Measurements from ENCODE around the gene CCL23.
"Not testable (repeated sequence)": the region's sequence is repeated elsewhere in the genome, so short reads cannot be mapped to it uniquely, and the experiment has no call there.

The CCL23 gene

GRCh38 chr17:36024106-36024869 is 6.5 kb upstream of the CCL23 start:
- Mint-ChIP-seq H3K9me3 (no peaks in the 10 kb centered on the region), H3K4me1 (ENCODE audit: low read depth) (no peaks in the 10 kb centered on the region), H3K27me3 (ENCODE audit: low read depth) (peaks cover 36% of the 10 kb centered on the region), H3K36me3 (ENCODE audit: low read depth) (no peaks in the 10 kb centered on the region), H3K4me3 (no peak overlapping the region), H3K27ac (no peak overlapping the region)
- no peak for DNase-seq (ENCODE audit: low spot score)

- Mint-ChIP-seq H3K4me3 (no peak overlapping the region), H3K9me3 (no peaks in the 10 kb centered on the region)
- no peak for DNase-seq (ENCODE audit: low spot score)
Measured at GRCh38 chr17:36019423-36019822, 1.7 kb upstream of the CCL23 start.

GRCh38 chr17:36016555-36016954 is 1.2 kb downstream of the CCL23 start:
- peaks cover 40% of the 10 kb centered on the region for H3K27me3 Mint-ChIP-seq (ENCODE audit: low read depth)
- no peaks in the 10 kb centered on the region for H3K9me3 Mint-ChIP-seq
- DNase-seq (ENCODE audit: low spot score) = no peak
- H3K4me3 Mint-ChIP-seq = no peak overlapping the region
- no peak overlapping the region for H3K27ac Mint-ChIP-seq
- no peaks in the 10 kb centered on the region for H3K4me1 Mint-ChIP-seq (ENCODE audit: low read depth)
- H3K36me3 Mint-ChIP-seq (ENCODE audit: low read depth) = no peaks in the 10 kb centered on the region

More at GRCh38 chr17:36019423-36019822, 1.7 kb upstream of the CCL23 start:
- Mint-ChIP-seq H3K36me3 (ENCODE audit: low read depth) (no peaks in the 10 kb centered on the region), H3K4me1 (ENCODE audit: low read depth) (no peaks in the 10 kb centered on the region), H3K27me3 (ENCODE audit: low read depth) (peaks cover 44% of the 10 kb centered on the region), H3K27ac (no peak overlapping the region)

- not testable (repeated sequence) for H3K4me1 Mint-ChIP-seq (ENCODE audit: low read depth); H3K36me3 Mint-ChIP-seq (ENCODE audit: low read depth); H3K4me3 Mint-ChIP-seq; H3K9me3 Mint-ChIP-seq; DNase-seq (ENCODE audit: low spot score); H3K27ac Mint-ChIP-seq
- H3K27me3 Mint-ChIP-seq (ENCODE audit: low read depth) = peaks cover 34% of the 10 kb centered on the region
Measured at GRCh38 chr17:36015895-36016294, 1.9 kb downstream of the CCL23 start.

- DNase-seq (ENCODE audit: low spot score) = no peak
- H3K9me3 Mint-ChIP-seq = no peaks in the 10 kb centered on the region
- H3K36me3 Mint-ChIP-seq (ENCODE audit: low read depth) = no peaks in the 10 kb centered on the region
- H3K27ac Mint-ChIP-seq = no peak overlapping the region
- H3K27me3 Mint-ChIP-seq (ENCODE audit: low read depth) = peaks cover 30% of the 10 kb centered on the region
- no peaks in the 10 kb centered on the region for H3K4me1 Mint-ChIP-seq (ENCODE audit: low read depth)
- no peak overlapping the region for H3K4me3 Mint-ChIP-seq
Measured at GRCh38 chr17:36014946-36015345, 2.8 kb downstream of the CCL23 start.

GRCh38 chr17:36011201-36011600 is 6.6 kb downstream of the CCL23 start:
- peaks cover 4% of the 10 kb centered on the region for H3K9me3 Mint-ChIP-seq
- no peaks in the 10 kb centered on the region for H3K4me1 Mint-ChIP-seq (ENCODE audit: low read depth)
- no peaks in the 10 kb centered on the region for H3K36me3 Mint-ChIP-seq (ENCODE audit: low read depth)
- peaks cover 13% of the 10 kb centered on the region for H3K27me3 Mint-ChIP-seq (ENCODE audit: low read depth)
- H3K4me3 Mint-ChIP-seq = no peak overlapping the region
- DNase-seq (ENCODE audit: low spot score) = no peak
- no peak overlapping the region for H3K27ac Mint-ChIP-seq

- H3K27me3 Mint-ChIP-seq (ENCODE audit: low read depth) = peaks cover 15% of the 10 kb centered on the region
- H3K9me3 Mint-ChIP-seq = peaks cover 4% of the 10 kb centered on the region
- no peaks in the 10 kb centered on the region for H3K36me3 Mint-ChIP-seq (ENCODE audit: low read depth)
- H3K27ac Mint-ChIP-seq = no peak overlapping the region
- DNase-seq (ENCODE audit: low spot score) = no peak
- peaks cover 3% of the 10 kb centered on the region for H3K4me1 Mint-ChIP-seq (ENCODE audit: low read depth)
- no peak overlapping the region for H3K4me3 Mint-ChIP-seq
Measured at GRCh38 chr17:36008998-36009665, 8.6 kb downstream of the CCL23 start.

GRCh38 chr17:36004594-36005108 is 13.1 kb downstream of the CCL23 start:
- Mint-ChIP-seq H3K4me1 (ENCODE audit: low read depth) (peaks cover 3% of the 10 kb centered on the region), H3K27me3 (ENCODE audit: low read depth) (peaks cover 3% of the 10 kb centered on the region), H3K27ac (no peak overlapping the region), H3K36me3 (ENCODE audit: low read depth) (no peaks in the 10 kb centered on the region), H3K4me3 (no peak overlapping the region), H3K9me3 (peaks cover 4% of the 10 kb centered on the region)
- no peak for DNase-seq (ENCODE audit: low spot score)

- no peak overlapping the region for H3K4me3 Mint-ChIP-seq
- H3K4me1 Mint-ChIP-seq (ENCODE audit: low read depth) = peaks cover 3% of the 10 kb centered on the region
- H3K27ac Mint-ChIP-seq = no peak overlapping the region
- DNase-seq (ENCODE audit: low spot score) = no peak
- peaks cover 3% of the 10 kb centered on the region for H3K27me3 Mint-ChIP-seq (ENCODE audit: low read depth)
- H3K36me3 Mint-ChIP-seq (ENCODE audit: low read depth) = no peaks in the 10 kb centered on the region
- H3K9me3 Mint-ChIP-seq = no peaks in the 10 kb centered on the region
Measured at GRCh38 chr17:36002631-36003030, 15.1 kb downstream of the CCL23 start.

GRCh38 chr17:36001862-36002603 is 15.7 kb downstream of the CCL23 start:
- Mint-ChIP-seq H3K4me3 (no peak overlapping the region), H3K4me1 (ENCODE audit: low read depth) (peaks cover 3% of the 10 kb centered on the region), H3K36me3 (ENCODE audit: low read depth) (no peaks in the 10 kb centered on the region), H3K9me3 (no peaks in the 10 kb centered on the region), H3K27me3 (ENCODE audit: low read depth) (peaks cover 3% of the 10 kb centered on the region), H3K27ac (no peak overlapping the region)
- no peak for DNase-seq (ENCODE audit: low spot score)

GRCh38 chr17:36001110-36001771 is 16.5 kb downstream of the CCL23 start, which contains the start of gene CCL15:
CCL15 (minus strand) TSS chr17:36001553; CDS start chr17:36001492, 61 bp downstream.
- no peak for DNase-seq (ENCODE audit: low spot score)
- Mint-ChIP-seq H3K27ac (no peak within 1 kb of the TSS), H3K4me3 (no peak within 1 kb of the TSS), H3K36me3 (ENCODE audit: low read depth) (no peaks in the 10 kb centered on the region), H3K27me3 (ENCODE audit: low read depth) (peaks cover 9% of the 10 kb centered on the region), H3K4me1 (ENCODE audit: low read depth) (peaks cover 3% of the 10 kb centered on the region), H3K9me3 (no peaks in the 10 kb centered on the region)

GRCh38 chr17:36000732-36001109 is 17.1 kb downstream of the CCL23 start:
- Mint-ChIP-seq H3K27ac (no peak overlapping the region), H3K9me3 (no peaks in the 10 kb centered on the region), H3K36me3 (ENCODE audit: low read depth) (no peaks in the 10 kb centered on the region), H3K4me1 (ENCODE audit: low read depth) (peaks cover 3% of the 10 kb centered on the region), H3K27me3 (ENCODE audit: low read depth) (peaks cover 9% of the 10 kb centered on the region), H3K4me3 (no peak overlapping the region)
- DNase-seq (ENCODE audit: low spot score) = no peak

GRCh38 chr17:35998756-35999155 is 19.0 kb downstream of the CCL23 start:
- peaks cover 19% of the 10 kb centered on the region for H3K27me3 Mint-ChIP-seq (ENCODE audit: low read depth)
- DNase-seq (ENCODE audit: low spot score) = no peak

More at GRCh38 chr17:35998756-35999155, 19.0 kb downstream of the CCL23 start:
- no peaks in the 10 kb centered on the region for H3K9me3 Mint-ChIP-seq
- no peak overlapping the region for H3K27ac Mint-ChIP-seq
- no peak overlapping the region for H3K4me3 Mint-ChIP-seq
- no peaks in the 10 kb centered on the region for H3K4me1 Mint-ChIP-seq (ENCODE audit: low read depth)
- no peaks in the 10 kb centered on the region for H3K36me3 Mint-ChIP-seq (ENCODE audit: low read depth)
